HG02938 (cell line): ENCODE results near the gene ATP10B.
"Not testable (repeated sequence)": the region's sequence is repeated elsewhere in the genome, so short reads cannot be mapped to it uniquely, and the experiment has no call there.

Experiments
- ATAC-seq: cut with Tn5 transposase; IDR thresholded peaks from one replicate; pipeline ENCODE4 v1.9.1; 2021; ENCODE audit warnings: mild to moderate bottlenecking, moderate library complexity; ENCODE audit not compliant: unreplicated experiment

Gene ATP10B

GRCh38 chr5:160852049-160852448 is at the start of gene ATP10B:
ATP10B (minus strand) TSS chr5:160852211; CDS start chr5:160688074, 164,137 bp downstream.
- no peak for ATAC-seq

GRCh38 chr5:160901656-160902055 is 49.6 kb upstream of the ATP10B start:
- no peak for ATAC-seq

- ATAC-seq: no peak
These were observed 47.7 kb upstream of the ATP10B start for GRCh38 chr5:160899735-160900134.

- not testable (repeated sequence) for ATAC-seq
These were observed 41.4 kb upstream of the ATP10B start for GRCh38 chr5:160893180-160893964.

- ATAC-seq: no peak
These were observed 35.8 kb upstream of the ATP10B start for GRCh38 chr5:160887780-160888179.

- ATAC-seq: not testable (repeated sequence)
These were observed 21.7 kb upstream of the ATP10B start for GRCh38 chr5:160873560-160874200.

- no peak for ATAC-seq
These were observed 18.0 kb upstream of the ATP10B start for GRCh38 chr5:160869989-160870521.

GRCh38 chr5:160867976-160868375 is 16.0 kb upstream of the ATP10B start:
- no peak for ATAC-seq

GRCh38 chr5:160851451-160851850 is 560 bp downstream of the ATP10B start:
- ATAC-seq: no peak

- no peak for ATAC-seq
These were observed 1.6 kb downstream of the ATP10B start for GRCh38 chr5:160850421-160850820.

- ATAC-seq: no peak
These were observed 4.4 kb downstream of the ATP10B start for GRCh38 chr5:160847526-160848085.

GRCh38 chr5:160846642-160847041 is 5.4 kb downstream of the ATP10B start:
- no peak for ATAC-seq

GRCh38 chr5:160844177-160844576 is 7.8 kb downstream of the ATP10B start:
- no peak for ATAC-seq

GRCh38 chr5:160843240-160843639 is 8.8 kb downstream of the ATP10B start:
- ATAC-seq: peak; percentile 99

- ATAC-seq: no peak
These were observed 14.0 kb downstream of the ATP10B start for GRCh38 chr5:160837749-160838593.

- ATAC-seq: no peak
These were observed 14.8 kb downstream of the ATP10B start for GRCh38 chr5:160837211-160837610.

GRCh38 chr5:160835818-160836528 is 16.0 kb downstream of the ATP10B start:
- ATAC-seq: peak; percentile 72

GRCh38 chr5:160835376-160835775 is 16.6 kb downstream of the ATP10B start:
- ATAC-seq: peak; percentile 16

- no peak for ATAC-seq
These were observed 18.2 kb downstream of the ATP10B start for GRCh38 chr5:160833806-160834205.

GRCh38 chr5:160831801-160832200 is 20.2 kb downstream of the ATP10B start:
- ATAC-seq: no peak
